Measurements from ENCODE around the gene BRAF. TPM values are rescaled to one million over a fixed set of nuclear protein-coding genes. Genes with fewer than 3 reads are reported as not detected.

BRAF gene
- total and polyA plus RNA-seq, 2 donors (not counting 3 experiments of a cell fraction or from before 2014, with no cell fraction given), result 6.6 to 26.2 TPM

DNA sequence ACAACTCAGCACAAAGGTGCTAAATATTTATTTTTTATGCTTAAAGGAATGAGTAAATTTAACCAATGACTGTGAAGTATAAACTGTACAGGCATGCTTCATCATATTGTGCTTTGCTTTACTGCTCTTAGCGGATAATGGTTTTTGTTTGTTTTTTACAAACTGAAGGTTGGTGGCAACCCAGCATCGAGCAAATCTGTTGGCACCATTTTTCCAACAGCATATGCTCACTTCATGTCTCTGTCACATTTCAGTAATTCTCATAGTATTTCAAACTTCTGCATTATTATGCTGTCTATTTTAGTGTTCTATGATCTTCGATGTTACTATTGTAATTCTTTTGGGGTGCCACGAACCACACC, 22.8 kb downstream of the BRAF start:
- CTCF ChIA-PET, result no interaction called here
- dilution Hi-C loops (cut with MboI; ENCODE audit: extremely low pct_ligation_motif_present, low sequenced_read_pairs), result no loop called here
- POLR2A ChIA-PET, result no interaction called here

More for the DNA sequence above, 22.8 kb downstream of the BRAF start:
- FAIRE-seq (no peak), DNase-seq (ENCODE audit: low read depth, low spot score) (no peak)
- no peak overlapping the region for H2AFZ ChIP-seq (ENCODE audit: low read depth, low read length)
- no peak overlapping the region for H3K9ac ChIP-seq (replicated peaks; ENCODE audit: extremely low read depth, insufficient read depth, low read length)
- H3K4me3 ChIP-seq (replicated peaks in 1 of 3; ENCODE audit: insufficient read depth in 1 of 3, low read depth in 1 of 3, low read length in 3 of 3), result no peak overlapping the region
- no peaks in the 10 kb centered on the region for H3K4me1 ChIP-seq (ENCODE audit: control insufficient read depth, extremely low read depth, insufficient read depth, low read length)
- TF ChIP-seq, protein P1, sequence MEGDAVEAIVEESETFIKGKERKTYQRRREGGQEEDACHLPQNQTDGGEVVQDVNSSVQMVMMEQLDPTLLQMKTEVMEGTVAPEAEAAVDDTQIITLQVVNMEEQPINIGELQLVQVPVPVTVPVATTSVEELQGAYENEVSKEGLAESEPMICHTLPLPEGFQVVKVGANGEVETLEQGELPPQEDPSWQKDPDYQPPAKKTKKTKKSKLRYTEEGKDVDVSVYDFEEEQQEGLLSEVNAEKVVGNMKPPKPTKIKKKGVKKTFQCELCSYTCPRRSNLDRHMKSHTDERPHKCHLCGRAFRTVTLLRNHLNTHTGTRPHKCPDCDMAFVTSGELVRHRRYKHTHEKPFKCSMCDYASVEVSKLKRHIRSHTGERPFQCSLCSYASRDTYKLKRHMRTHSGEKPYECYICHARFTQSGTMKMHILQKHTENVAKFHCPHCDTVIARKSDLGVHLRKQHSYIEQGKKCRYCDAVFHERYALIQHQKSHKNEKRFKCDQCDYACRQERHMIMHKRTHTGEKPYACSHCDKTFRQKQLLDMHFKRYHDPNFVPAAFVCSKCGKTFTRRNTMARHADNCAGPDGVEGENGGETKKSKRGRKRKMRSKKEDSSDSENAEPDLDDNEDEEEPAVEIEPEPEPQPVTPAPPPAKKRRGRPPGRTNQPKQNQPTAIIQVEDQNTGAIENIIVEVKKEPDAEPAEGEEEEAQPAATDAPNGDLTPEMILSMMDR (IDR thresholded peaks at IDR 0.05; ENCODE audit: extremely low read depth in 1 of 2, insufficient read depth in 1 of 2, low read depth in 1 of 2, low read length in 2 of 2), result no peak
- TF ChIP-seq JUN (IDR thresholded peaks at IDR 0.05; ENCODE audit: borderline replicate concordance, insufficient read depth, insufficient read length, low read depth), result no peak
- no peak for TF ChIP-seq EZH2 (IDR thresholded peaks at IDR 0.05; ENCODE audit: borderline replicate concordance, low read depth, low read length, severe bottlenecking)
- no peak for TF ChIP-seq POLR2A (IDR thresholded peaks at IDR 0.05; ENCODE audit: low read depth, low read length)
- no peak for TF ChIP-seq POLR2AphosphoS5 (IDR thresholded peaks at IDR 0.05; ENCODE audit: insufficient read depth, low read depth, low read length)
- no peak for TF ChIP-seq MYC (IDR thresholded peaks at IDR 0.05; ENCODE audit: low read depth, low read length)
- TF ChIP-seq, protein P2, sequence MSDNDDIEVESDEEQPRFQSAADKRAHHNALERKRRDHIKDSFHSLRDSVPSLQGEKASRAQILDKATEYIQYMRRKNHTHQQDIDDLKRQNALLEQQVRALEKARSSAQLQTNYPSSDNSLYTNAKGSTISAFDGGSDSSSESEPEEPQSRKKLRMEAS (IDR thresholded peaks at IDR 0.05; ENCODE audit: insufficient read depth, insufficient read length), result no peak
- TF ChIP-seq FOS (IDR thresholded peaks at IDR 0.05; ENCODE audit: borderline replicate concordance, insufficient read depth, low read length), result no peak
- no peak for TF ChIP-seq GATA2 (IDR thresholded peaks at IDR 0.05; ENCODE audit: insufficient read depth, insufficient read length, low read depth, low read length)
- no peaks in the 10 kb centered on the region for H3K36me3 ChIP-seq (ENCODE audit: control insufficient read depth in 2 of 2, extremely low read depth in 1 of 2, insufficient read depth in 2 of 2, low read length in 2 of 2)
- intact Hi-C loops (cut with micrococcal nuclease), result no loop called here
- H4K20me1 ChIP-seq (replicated peaks; ENCODE audit: control insufficient read depth, extremely low read depth, insufficient read depth, low read length), result peaks cover 3% of the 10 kb centered on the region
- H3K27ac ChIP-seq (ENCODE audit: insufficient read depth, low read depth, low read length), result no peak overlapping the region
- H3K9me1 ChIP-seq (replicated peaks; ENCODE audit: control insufficient read depth, extremely low read depth, insufficient read depth, low read length), result no peaks in the 10 kb centered on the region
- H3K9me3 ChIP-seq (replicated peaks; ENCODE audit: control insufficient read depth, insufficient read depth, low read length), result no peaks in the 10 kb centered on the region
- no peaks in the 10 kb centered on the region for H3K27me3 ChIP-seq (ENCODE audit: control insufficient read depth in 2 of 2, insufficient read depth in 2 of 2, low read length in 2 of 2)
- peaks cover 56% of the 10 kb centered on the region for H3K79me2 ChIP-seq (ENCODE audit: control insufficient read depth, insufficient read depth, low read length)
- H3K4me2 ChIP-seq (ENCODE audit: insufficient read depth, low read length), result no peak overlapping the region
- no TSS peak for BruUV-seq (replicated peaks)

Measured in endothelial cell of umbilical vein (primary cell).